ENCODE data around the gene STC2. TPM values are rescaled to one million over a fixed set of nuclear protein-coding genes. Genes with fewer than 3 reads are reported as not detected.

Gene STC2
- total RNA-seq, 1 experiment from 2014 or later, result 57.0 TPM

DNA sequence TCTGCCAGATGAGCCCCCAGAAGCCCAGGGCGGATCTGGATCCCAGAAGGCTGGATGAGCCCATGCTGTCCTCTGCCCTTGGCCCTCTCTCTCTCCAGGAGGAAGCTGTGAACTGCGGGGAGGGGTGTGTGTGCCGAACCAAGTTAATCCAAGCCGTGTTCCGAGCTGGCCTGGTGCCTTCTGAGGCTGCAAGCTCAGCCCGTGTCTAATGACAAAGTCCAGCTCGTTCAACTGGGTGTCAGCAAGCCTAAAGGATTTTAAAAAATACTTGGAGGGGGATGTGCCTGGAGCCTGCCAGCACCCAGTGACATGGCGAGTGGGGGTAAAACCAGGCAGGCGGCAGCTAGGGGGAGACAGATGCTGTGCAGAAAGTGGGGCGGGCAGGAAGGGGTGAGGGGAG, 8.0 kb downstream of the STC2 start (continued):
- TF ChIP-seq, protein P1, sequence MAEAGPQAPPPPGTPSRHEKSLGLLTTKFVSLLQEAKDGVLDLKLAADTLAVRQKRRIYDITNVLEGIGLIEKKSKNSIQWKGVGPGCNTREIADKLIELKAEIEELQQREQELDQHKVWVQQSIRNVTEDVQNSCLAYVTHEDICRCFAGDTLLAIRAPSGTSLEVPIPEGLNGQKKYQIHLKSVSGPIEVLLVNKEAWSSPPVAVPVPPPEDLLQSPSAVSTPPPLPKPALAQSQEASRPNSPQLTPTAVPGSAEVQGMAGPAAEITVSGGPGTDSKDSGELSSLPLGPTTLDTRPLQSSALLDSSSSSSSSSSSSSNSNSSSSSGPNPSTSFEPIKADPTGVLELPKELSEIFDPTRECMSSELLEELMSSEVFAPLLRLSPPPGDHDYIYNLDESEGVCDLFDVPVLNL (CRISPR knock-in tag; IDR thresholded peaks at IDR 0.05; ENCODE audit: borderline replicate concordance, low read depth), result no peak
- TF ChIP-seq FOXP1 (CRISPR knock-in tag; IDR thresholded peaks at IDR 0.05; ENCODE audit: borderline replicate concordance), result no peak
- TF ChIP-seq, protein P2, sequence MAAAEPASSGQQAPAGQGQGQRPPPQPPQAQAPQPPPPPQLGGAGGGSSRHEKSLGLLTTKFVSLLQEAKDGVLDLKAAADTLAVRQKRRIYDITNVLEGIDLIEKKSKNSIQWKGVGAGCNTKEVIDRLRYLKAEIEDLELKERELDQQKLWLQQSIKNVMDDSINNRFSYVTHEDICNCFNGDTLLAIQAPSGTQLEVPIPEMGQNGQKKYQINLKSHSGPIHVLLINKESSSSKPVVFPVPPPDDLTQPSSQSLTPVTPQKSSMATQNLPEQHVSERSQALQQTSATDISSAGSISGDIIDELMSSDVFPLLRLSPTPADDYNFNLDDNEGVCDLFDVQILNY (CRISPR knock-in tag; IDR thresholded peaks at IDR 0.05), result no peak
- TF ChIP-seq JAZF1 (CRISPR knock-in tag; IDR thresholded peaks at IDR 0.05), result no peak
- no peak for TF ChIP-seq ZNF121 (CRISPR knock-in tag; IDR thresholded peaks at IDR 0.05)
- TF ChIP-seq CREB1 (CRISPR knock-in tag; IDR thresholded peaks at IDR 0.05), result no peak
- TF ChIP-seq, protein P3, sequence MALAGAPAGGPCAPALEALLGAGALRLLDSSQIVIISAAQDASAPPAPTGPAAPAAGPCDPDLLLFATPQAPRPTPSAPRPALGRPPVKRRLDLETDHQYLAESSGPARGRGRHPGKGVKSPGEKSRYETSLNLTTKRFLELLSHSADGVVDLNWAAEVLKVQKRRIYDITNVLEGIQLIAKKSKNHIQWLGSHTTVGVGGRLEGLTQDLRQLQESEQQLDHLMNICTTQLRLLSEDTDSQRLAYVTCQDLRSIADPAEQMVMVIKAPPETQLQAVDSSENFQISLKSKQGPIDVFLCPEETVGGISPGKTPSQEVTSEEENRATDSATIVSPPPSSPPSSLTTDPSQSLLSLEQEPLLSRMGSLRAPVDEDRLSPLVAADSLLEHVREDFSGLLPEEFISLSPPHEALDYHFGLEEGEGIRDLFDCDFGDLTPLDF (CRISPR knock-in tag; IDR thresholded peaks at IDR 0.05), result no peak
- no peak for TF ChIP-seq KAT7 (CRISPR knock-in tag; IDR thresholded peaks at IDR 0.05; ENCODE audit: borderline replicate concordance)

GRCh38 chr5:173319646-173320045, 8.6 kb downstream of the STC2 start:
- H3K4me3 Mint-ChIP-seq, result no peak overlapping the region
- H3K36me3 Mint-ChIP-seq, result peaks cover 79% of the 10 kb centered on the region
- H3K9me3 Mint-ChIP-seq, result no peaks in the 10 kb centered on the region
- no peak for DNase-seq (ENCODE audit: low spot score)
- CTCF ChIA-PET, result interaction anchor here (1.2 to 2.5 kb wide), 4 partner anchors 12 to 26 kb away, joined by 4 to 10 read pairs (median 9); no protein-coding TSS in a partner anchor
- no peaks in the 10 kb centered on the region for H3K27me3 Mint-ChIP-seq (ENCODE audit: low read depth)
- H3K27ac Mint-ChIP-seq, result no peak overlapping the region
- POLR2A ChIA-PET, result interaction anchor here (0.5 to 1.5 kb wide), 2 partner anchors 8 to 10 kb away, joined by 3 read pairs; partner anchors contain the start of gene STC2
- no peak for ATAC-seq
- H3K4me1 Mint-ChIP-seq, result peaks cover 39% of the 10 kb centered on the region
- TF ChIP-seq ZNF423 (CRISPR knock-in tag; IDR thresholded peaks at IDR 0.05) (no peak), ZNF219 (CRISPR knock-in tag; IDR thresholded peaks at IDR 0.05; ENCODE audit: borderline replicate concordance) (no peak), OVOL2 (CRISPR knock-in tag; IDR thresholded peaks at IDR 0.05; ENCODE audit: borderline replicate concordance) (no peak), USF2 (CRISPR knock-in tag; IDR thresholded peaks at IDR 0.05) (no peak), CREB1 (CRISPR knock-in tag; IDR thresholded peaks at IDR 0.05) (no peak), ETV6 (CRISPR knock-in tag; IDR thresholded peaks at IDR 0.05) (no peak), SMAD4 (CRISPR knock-in tag; IDR thresholded peaks at IDR 0.05) (no peak), ZNF416 (CRISPR knock-in tag; IDR thresholded peaks at IDR 0.05) (no peak), IRF2 (CRISPR knock-in tag; IDR thresholded peaks at IDR 0.05; ENCODE audit: borderline replicate concordance, low read depth) (no peak)
- TF ChIP-seq, protein P4, sequence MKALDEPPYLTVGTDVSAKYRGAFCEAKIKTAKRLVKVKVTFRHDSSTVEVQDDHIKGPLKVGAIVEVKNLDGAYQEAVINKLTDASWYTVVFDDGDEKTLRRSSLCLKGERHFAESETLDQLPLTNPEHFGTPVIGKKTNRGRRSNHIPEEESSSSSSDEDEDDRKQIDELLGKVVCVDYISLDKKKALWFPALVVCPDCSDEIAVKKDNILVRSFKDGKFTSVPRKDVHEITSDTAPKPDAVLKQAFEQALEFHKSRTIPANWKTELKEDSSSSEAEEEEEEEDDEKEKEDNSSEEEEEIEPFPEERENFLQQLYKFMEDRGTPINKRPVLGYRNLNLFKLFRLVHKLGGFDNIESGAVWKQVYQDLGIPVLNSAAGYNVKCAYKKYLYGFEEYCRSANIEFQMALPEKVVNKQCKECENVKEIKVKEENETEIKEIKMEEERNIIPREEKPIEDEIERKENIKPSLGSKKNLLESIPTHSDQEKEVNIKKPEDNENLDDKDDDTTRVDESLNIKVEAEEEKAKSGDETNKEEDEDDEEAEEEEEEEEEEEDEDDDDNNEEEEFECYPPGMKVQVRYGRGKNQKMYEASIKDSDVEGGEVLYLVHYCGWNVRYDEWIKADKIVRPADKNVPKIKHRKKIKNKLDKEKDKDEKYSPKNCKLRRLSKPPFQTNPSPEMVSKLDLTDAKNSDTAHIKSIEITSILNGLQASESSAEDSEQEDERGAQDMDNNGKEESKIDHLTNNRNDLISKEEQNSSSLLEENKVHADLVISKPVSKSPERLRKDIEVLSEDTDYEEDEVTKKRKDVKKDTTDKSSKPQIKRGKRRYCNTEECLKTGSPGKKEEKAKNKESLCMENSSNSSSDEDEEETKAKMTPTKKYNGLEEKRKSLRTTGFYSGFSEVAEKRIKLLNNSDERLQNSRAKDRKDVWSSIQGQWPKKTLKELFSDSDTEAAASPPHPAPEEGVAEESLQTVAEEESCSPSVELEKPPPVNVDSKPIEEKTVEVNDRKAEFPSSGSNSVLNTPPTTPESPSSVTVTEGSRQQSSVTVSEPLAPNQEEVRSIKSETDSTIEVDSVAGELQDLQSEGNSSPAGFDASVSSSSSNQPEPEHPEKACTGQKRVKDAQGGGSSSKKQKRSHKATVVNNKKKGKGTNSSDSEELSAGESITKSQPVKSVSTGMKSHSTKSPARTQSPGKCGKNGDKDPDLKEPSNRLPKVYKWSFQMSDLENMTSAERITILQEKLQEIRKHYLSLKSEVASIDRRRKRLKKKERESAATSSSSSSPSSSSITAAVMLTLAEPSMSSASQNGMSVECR (CRISPR knock-in tag; IDR thresholded peaks at IDR 0.05; ENCODE audit: borderline replicate concordance), result no peak
- TF ChIP-seq, protein P5, sequence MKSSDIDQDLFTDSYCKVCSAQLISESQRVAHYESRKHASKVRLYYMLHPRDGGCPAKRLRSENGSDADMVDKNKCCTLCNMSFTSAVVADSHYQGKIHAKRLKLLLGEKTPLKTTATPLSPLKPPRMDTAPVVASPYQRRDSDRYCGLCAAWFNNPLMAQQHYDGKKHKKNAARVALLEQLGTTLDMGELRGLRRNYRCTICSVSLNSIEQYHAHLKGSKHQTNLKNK (CRISPR knock-in tag; IDR thresholded peaks at IDR 0.05), result no peak
- TF ChIP-seq, protein P6, sequence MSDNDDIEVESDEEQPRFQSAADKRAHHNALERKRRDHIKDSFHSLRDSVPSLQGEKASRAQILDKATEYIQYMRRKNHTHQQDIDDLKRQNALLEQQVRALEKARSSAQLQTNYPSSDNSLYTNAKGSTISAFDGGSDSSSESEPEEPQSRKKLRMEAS (CRISPR knock-in tag; IDR thresholded peaks at IDR 0.05), result no peak
- TF ChIP-seq, protein P7, sequence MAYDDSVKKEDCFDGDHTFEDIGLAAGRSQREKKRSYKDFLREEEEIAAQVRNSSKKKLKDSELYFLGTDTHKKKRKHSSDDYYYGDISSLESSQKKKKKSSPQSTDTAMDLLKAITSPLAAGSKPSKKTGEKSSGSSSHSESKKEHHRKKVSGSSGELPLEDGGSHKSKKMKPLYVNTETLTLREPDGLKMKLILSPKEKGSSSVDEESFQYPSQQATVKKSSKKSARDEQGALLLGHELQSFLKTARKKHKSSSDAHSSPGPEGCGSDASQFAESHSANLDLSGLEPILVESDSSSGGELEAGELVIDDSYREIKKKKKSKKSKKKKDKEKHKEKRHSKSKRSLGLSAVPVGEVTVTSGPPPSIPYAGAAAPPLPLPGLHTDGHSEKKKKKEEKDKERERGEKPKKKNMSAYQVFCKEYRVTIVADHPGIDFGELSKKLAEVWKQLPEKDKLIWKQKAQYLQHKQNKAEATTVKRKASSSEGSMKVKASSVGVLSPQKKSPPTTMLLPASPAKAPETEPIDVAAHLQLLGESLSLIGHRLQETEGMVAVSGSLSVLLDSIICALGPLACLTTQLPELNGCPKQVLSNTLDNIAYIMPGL (CRISPR knock-in tag; IDR thresholded peaks at IDR 0.05), result no peak
- TF ChIP-seq, protein P8, sequence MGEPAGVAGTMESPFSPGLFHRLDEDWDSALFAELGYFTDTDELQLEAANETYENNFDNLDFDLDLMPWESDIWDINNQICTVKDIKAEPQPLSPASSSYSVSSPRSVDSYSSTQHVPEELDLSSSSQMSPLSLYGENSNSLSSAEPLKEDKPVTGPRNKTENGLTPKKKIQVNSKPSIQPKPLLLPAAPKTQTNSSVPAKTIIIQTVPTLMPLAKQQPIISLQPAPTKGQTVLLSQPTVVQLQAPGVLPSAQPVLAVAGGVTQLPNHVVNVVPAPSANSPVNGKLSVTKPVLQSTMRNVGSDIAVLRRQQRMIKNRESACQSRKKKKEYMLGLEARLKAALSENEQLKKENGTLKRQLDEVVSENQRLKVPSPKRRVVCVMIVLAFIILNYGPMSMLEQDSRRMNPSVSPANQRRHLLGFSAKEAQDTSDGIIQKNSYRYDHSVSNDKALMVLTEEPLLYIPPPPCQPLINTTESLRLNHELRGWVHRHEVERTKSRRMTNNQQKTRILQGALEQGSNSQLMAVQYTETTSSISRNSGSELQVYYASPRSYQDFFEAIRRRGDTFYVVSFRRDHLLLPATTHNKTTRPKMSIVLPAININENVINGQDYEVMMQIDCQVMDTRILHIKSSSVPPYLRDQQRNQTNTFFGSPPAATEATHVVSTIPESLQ (CRISPR knock-in tag; IDR thresholded peaks at IDR 0.05), result no peak
- TF ChIP-seq, protein P9, sequence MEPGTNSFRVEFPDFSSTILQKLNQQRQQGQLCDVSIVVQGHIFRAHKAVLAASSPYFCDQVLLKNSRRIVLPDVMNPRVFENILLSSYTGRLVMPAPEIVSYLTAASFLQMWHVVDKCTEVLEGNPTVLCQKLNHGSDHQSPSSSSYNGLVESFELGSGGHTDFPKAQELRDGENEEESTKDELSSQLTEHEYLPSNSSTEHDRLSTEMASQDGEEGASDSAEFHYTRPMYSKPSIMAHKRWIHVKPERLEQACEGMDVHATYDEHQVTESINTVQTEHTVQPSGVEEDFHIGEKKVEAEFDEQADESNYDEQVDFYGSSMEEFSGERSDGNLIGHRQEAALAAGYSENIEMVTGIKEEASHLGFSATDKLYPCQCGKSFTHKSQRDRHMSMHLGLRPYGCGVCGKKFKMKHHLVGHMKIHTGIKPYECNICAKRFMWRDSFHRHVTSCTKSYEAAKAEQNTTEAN (CRISPR knock-in tag; IDR thresholded peaks at IDR 0.05), result no peak

All from WTC11 (cell line).